GM03348 (cell line): Measurements from ENCODE around the gene KCTD16.

Experiments
- DNase-seq: peaks from one replicate; pipeline ENCODE4 v3.0.0; 2012; ENCODE audit warnings: low spot score

KCTD16 gene

DNA sequence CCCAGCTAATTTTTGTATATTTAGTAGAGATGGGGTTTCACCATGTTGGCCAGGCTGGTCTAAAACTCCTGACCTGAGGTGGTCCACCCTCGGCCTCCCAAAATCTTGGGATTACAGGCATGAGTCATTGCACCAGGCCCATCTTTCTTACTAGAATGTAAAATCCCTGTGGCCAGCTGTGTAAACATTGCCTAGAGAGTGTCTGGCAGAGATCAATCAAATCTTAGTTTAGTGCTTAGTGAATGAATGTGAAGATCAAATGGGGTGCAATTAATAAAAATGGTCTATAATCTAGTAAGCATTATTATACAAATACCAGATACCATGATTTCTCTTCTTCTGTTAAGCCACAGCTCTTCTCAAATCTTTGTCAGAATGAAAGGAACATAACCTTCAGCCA is 289.9 kb downstream of the KCTD16 start:
- no peak for DNase-seq

DNA sequence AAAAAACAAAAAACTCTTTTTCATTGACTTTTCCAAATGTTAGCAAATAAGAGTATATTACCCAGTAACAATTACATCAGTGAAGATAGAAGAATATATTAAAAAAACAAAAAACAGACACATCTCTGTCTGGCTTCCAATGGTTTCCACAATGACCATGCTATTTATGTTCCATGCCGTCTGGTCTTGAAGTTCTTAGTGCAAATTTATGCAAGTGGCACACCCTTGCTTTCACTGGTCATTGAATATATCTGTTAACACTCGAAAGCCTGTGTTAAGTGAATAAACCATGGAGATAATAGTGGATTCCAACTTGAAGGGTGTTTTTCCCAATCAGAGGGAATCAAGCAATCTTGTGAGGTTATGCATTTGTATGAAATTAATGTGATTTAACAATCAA is 291.9 kb downstream of the KCTD16 start:
- no peak for DNase-seq

DNA sequence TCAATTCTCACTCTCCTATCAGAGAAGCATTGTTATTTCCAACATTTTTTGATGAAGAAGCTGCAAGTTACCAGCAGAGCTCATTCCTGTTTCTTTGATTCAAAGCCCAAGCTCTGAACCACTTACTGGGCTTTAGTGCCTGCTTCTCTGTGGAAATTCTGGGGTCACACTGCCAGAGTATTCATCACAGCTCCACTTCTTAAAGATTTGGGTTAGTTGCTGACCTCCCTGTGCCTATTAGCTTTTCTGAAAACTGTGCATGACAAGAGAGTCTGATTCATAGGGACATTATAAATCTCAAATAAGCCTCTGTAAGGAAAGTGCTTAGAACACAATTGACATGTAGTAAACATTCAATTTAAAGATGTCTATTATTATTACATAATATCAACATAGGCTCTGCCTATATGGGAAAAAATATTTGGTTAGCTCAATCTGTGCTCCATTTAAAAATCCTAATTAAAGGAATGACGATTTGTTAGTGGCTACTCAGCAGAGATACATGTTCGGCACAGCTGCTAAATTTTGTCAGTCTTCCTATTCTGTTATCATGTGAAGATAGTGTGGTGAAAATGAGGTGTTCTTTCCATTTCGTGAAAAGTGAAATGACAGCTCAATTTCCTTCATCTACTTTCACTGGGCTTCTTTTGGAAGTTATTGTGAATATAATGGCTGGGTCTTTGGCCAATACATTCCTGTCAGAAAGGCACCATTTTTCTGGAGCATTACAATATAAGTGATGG is 293.0 kb downstream of the KCTD16 start:
- DNase-seq: no peak

DNA sequence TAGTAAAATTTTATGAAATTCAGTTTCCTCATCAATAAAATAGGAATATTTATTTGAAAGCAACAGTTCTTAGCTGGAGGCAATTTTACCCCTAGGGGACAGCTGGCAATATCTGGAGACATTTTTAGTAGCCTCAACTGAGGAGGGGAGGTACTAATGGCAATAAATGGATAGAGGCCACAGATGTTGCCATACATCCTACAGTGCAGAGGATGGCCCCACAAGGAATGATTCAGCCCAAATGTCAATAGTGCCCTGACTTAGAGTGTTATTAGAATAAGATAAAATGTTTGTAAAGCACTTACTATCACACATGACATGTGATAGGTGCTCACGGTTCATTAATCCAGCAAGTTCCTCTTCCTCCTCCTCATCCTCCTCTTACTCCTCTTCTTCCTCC is 293.6 kb downstream of the KCTD16 start:
- no peak for DNase-seq

DNA sequence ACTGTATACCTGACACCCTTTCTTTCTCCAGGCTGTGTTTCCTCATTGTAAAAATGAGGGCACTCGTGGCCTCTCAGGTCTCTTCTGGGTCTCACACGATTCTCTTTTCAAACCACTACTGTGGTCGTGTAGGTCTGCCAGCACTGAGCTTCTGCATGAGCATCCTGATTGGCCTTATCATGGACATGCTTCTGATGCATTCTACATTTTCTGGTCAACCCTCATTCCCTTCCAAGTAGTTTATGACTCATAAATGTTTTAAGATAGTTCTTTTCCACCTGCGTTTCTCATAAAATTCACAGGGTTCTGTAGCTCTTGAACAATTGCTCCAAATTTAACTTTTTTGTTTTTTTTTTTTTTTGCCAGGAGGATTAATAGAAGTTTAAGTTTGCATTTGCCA is 294.8 kb downstream of the KCTD16 start:
- no peak for DNase-seq

DNA sequence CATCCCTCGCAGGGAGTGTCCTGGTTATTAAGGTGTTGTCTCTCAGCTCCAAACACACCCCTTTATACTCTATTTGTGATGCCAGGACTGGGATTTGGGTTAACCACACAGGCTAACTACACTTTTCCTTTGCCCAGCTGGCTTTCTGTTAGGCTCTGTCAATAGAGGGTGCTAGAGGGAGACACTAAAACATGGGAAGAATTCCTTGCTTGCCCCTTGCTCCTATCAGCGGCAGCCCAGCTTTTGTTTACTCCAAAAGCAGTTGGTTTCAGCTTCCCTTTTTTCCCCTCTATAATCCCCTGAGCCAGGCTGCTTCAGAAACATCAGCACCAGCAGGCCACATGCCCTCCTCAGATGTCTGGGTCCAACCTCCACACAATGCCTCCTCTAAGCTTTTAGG is 297.1 kb downstream of the KCTD16 start:
- peak; percentile 51 for DNase-seq

DNA sequence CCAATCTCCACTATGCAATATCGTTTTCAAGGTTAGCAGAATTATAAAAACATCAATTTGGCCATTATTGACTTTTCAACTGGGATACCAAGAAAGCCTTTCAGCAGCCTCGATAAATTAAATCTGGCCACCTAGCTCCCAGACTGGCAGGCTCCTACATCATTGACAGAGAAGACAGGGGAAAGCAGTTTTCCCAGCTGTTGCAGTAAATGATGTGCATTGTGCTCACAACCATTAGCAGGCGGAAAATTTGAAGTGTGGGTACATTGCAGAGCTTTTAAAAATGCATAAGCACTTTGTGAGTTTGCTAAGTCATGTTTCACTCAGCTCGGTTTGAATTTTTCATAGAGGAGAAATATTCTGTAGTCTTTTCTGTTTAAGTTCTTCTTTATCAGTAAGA is 297.9 kb downstream of the KCTD16 start:
- no peak for DNase-seq

DNA sequence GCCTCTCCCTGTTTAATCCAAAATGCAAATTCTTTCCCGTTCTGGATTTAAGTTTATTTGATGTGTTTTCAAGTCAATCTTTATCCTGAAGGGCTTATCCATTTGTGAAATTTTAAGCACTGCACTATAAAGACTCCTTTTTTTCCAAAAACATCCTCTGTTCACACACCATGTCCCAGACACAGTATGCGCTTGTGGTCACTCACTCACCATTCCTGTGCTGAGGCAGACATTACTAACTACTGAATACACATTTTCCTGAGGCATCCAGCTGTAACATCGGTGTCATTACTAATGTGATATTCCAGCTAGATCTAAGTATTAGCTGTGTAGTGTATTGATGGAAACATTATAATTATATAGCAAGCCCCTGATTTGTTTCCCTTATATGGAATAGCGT is 298.4 kb downstream of the KCTD16 start:
- DNase-seq: peak; percentile 7

DNA sequence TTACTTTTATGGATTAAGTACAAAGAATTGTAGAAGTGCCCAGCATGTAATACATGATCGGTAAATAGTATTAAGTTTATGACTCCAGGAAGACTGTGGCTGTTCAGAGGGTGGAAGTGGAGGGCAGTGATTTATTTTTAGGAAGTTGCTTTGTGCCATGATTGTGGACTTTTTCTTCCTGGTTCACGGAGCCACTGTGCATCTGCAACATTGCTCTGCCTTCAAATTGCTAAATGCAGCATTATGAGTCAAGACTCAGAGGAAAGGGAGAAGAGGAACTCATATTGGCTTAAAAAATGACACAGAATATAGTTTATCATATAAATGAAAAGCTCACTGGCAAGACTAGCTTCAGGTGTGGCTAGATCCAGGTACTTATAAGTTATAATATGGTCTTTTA is 301.5 kb downstream of the KCTD16 start:
- no peak for DNase-seq

DNA sequence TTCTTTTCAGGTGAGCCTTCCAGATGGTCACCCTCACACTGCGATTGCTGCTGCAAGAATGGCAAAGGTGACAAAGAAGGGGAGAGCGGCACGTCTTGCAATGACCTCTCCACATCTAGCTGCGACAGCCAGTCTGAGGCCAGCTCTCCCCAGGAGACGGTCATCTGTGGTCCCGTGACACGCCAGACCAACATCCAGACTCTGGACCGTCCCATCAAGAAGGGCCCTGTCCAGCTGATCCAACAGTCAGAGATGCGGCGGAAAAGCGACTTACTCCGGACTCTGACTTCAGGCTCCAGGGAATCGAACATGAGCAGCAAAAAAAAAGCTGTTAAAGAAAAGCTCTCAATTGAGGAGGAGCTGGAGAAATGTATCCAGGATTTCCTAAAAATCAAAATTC is 303.0 kb downstream of the KCTD16 start:
- no peak for DNase-seq

DNA sequence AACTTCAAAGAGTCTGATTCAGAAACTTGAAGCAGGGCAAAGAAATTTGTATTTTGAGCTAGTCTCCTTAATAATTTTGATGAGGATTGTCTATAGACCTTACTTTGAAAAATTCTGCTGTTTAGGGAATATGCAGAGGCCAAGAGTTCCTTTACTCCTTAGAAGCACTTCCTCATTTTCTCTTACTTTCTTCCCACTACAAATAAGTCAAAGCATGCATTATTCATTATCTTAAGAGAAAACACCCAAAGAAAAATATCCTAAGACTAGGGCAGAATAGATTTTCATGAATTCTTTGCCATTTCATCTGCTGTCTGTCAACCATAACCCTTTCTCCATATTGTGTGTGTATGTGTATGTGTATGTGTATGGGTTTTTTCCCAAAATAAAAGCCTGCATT is 307.9 kb downstream of the KCTD16 start:
- DNase-seq: no peak

DNA sequence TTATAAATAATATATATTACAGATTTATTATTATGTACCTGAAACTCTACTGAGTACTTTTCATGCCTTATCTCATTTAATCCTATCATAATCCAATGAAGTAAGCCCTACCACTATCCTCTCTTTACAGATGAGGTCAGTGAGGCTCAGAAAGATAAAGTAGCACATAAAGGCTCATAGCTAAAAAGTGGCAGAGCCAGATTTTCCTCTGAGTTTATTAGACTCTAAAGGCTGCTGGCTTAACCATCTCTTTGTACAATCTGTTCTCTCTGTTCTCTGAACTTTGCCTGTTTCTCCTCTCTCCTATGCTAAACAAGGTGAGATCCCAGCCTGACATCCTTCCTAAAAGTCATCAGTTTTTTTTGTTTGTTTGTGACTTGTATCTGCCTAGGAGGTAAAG is 311.2 kb downstream of the KCTD16 start:
- DNase-seq: no peak

DNA sequence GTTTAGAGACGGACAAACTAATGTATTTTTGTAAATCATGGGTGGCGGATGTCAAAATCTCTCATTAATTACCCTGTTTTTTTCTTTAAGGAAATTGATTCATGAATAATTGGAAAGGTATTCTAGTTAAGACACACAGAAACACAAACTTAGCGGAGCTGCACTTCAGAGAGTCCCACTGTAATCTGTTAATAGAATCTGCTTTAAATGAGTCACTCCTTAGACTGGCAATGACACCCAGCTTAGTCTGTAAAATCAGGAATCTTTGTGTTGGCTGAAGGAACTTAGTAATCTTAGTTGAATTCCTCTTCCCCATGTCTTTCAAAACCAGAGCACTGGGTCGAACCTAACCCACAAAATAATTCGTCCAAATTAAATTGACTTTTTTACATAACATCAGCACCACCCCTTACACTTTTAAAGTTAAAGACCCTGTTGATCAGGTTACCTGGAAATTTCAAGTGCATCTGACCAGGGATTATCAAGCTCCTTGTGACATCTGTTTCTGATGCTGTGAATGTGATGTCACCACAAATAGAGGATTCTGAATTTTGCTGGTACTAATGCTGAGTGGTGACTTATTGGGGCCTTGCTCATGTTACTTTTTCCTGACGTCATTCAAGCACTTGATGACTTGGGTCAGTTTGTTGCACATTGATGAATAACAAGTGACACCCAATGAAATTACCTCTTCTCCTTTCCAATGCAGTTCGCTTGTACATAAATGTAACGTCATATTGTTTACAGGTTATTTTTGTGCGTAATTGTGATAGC is 313.6 kb downstream of the KCTD16 start:
- DNase-seq: peak; percentile 17

DNA sequence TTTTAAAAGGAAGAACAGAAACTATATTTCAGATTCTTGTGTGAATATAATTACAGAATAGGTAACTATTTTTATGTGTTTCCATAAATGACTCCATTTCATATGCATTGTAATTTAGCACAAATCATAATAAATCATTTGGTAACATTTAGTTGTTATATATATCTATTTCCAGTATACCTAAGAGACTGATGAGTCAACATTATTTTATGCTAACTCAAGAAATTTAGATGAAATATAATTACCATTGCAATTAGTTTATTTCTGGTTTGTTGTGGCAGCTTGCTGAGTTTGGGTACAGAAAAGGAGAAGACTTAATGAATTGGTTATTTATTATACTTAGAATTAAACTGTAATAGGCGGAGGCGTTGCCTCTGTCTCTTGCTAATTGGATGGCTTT is 314.9 kb downstream of the KCTD16 start:
- no peak for DNase-seq

DNA sequence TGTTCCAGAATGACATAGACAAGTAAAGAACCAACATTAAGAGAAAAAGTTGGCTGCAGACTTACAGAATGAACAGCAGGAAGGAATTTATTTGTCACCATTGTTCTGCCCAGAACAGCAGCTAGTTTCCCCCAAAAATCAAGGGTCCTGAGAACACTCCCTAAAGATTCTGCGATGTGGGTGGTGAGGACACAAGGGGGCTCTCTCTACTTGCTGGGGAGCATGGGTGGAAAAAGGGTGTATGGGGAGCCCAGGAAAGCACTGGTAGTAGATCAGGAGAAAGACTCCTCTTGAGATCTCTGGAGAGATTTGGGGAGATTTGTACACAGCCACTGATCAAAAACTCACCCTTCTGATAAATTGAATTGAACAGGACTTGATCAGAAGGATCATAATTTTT is 316.5 kb downstream of the KCTD16 start:
- no peak for DNase-seq

DNA sequence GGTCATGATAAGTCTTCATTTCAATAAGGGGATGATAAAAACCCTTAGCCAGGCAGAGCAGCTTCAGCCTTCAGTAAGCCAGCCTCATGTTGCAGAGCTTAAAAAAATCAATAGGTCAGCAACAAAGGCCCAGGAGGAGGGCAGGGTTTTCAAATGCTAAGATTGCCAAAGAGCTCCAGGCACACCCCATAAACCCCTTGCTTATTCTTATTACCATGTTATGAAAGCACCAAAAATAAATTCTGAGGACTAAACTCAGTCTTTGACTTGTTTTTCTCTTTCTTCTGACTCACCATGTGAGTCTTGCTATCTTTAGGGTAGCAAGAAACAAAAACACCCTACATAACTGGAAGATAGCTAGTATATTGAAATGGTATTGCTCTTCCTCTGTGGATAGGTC is 317.1 kb downstream of the KCTD16 start:
- DNase-seq: no peak

DNA sequence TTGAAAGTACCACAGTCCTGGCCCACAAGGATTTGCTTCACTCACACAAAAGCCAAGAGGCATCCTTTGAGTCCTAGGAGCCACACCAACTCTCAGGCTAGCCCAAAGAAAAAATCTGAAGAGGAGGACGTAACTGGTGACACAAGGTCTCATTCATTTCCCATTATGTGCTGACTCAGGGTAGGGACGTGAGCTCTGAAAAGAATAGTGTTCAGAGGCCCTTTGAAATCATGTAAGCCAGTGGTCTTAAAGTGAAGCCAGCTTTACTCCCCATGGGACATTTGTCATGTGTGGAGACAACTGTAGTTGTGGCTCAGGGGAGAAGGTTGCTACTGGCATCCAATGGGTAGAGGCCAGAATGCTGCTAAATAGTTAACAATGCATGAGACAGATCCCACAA is 332.4 kb downstream of the KCTD16 start:
- no peak for DNase-seq

DNA sequence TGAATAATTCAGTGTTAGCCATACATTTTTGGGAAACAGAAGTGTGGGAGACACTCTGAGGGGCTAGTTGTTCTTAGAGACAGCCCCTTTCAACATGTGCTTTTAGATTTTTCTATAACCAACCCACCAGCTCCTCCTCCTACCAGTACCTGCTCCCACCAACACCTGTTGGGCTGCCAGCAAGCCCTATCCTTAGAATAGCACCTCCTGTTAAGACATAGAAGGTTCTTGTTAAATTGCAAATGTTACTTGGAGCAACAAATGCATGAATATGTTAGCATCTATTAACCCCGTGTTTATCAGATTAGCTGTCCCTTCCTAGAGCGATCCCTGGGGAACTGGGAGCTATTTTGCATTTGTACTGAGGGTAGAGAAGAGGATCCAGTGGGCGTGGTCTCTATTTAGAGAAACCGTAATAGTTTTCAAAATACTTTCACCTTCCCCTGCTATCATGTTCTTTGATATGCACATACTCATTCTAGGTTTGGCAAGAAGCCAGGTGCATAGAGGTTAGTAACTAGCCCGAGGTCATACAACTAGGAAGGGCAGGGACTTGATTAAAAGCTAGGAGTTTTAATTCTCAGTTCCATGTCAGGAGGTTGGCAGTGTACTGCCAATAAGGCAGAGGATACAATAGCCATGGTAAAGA is 334.4 kb downstream of the KCTD16 start:
- DNase-seq: no peak

DNA sequence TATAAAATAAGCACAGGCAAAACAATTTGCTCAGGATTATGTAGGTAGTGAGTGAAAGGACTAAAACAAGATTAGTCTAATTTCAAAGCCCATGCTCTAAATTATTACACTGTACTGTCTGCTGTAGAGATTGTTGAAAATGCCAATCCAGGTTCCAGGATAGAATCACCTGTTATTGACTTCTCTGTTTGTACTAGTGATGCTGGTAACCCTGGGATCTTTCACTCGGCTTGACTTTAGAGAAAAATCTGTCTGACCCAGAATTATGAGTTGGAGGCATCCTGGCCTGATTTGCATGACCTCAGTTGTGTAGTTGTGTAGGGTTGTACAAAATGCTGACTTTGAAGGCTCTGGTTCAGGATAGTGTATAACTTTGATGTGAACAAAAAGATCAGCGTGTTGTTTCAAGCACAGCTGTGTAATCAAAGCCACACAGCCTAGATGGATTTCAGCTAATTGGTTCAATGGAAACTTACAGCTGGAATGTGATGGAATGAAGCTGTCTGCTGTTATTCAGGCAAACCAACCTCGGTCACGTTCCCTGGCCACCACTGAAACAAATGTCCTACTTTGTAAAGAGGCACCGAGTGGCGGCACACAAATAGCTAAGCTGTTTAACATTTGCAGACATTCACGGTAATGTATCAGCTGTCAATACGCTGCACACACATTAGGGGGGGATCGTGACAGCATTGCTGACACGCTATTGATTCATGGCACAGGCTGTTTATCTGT is 340.3 kb downstream of the KCTD16 start:
- no peak for DNase-seq

DNA sequence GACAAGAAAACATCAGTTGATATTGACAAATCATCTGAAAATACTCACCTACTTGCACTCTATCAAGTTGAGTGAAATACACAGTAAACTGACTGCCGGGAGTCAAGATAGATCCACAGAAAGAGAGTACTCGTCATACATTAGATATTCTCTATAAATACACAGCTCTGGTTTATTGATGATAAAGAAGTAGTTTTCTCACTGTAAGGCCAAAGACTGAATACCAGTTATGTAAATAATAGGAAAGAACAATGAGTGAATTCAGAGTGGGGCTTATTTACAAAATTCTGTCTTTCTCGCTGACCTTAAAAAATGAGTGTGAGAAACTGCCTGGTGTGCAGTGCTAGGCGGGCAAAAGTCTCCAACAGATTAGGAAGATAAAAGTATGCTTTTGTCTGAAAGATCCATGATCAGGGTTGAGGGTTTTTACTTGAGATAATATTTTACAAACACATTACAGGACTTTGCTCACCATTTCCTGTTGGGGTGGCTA is 341.0 kb downstream of the KCTD16 start:
- DNase-seq: no peak

DNA sequence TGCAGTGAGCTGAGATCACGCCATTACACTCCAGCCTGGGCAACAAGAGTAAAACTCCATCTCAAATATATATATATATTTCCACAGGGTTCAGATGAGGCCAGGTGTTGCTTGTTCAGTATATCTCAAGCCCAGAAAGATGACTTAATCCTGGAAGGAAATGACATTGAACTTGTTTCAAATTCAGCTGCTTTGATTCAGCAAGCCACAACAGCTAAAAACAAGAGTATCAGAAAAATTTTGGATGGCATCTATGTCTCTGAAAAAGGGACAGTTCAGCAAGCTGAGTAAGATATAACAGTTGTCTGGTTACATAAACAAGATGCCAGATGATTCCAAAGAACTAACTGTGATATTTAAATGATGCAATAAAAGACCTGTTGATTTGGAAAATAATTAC is 352.0 kb downstream of the KCTD16 start:
- DNase-seq: no peak

DNA sequence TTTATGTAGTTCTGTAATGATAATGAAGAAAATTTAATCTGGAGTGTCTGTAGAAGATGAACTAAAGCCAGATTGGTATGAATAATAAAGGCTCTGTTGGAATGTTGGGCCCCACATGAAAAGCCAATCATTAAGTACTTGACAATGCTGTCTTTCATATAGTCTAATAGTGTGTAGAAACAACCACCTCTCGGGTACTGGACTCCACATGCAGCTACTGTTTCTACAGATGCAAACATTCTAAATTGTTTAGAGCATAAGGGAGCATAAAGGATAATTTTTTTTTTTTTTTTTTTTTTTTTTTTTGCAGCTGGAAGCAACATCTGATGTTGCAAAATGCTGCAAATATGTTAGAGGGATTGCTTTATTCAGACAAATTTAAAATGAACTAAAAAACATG is 354.3 kb downstream of the KCTD16 start:
- DNase-seq: no peak
